ENCODE data around the gene MRPL34.

The MRPL34 gene

DNA sequence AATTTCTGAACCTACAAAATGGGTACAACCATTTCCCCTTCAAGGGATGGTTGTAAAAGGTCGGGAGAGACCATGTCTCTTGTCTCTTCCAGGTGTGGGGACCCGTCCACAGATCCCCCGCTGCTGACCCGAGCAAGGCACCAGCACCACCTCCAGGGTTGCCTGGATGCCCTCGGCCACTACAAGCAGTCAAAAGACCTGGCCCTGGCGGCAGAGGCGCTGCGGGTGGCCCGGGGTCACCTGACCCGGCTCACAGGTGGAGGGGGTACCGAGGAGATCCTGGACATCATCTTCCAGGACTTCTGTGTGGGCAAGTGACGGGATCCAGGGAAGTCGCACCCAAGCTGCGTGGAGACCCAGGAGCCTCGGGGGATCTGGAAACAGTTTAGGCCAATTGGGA is 35.7 kb downstream of the MRPL34 start:
- DNase-seq (ENCODE audit: low read depth in 2 of 2), result no peak

DNA sequence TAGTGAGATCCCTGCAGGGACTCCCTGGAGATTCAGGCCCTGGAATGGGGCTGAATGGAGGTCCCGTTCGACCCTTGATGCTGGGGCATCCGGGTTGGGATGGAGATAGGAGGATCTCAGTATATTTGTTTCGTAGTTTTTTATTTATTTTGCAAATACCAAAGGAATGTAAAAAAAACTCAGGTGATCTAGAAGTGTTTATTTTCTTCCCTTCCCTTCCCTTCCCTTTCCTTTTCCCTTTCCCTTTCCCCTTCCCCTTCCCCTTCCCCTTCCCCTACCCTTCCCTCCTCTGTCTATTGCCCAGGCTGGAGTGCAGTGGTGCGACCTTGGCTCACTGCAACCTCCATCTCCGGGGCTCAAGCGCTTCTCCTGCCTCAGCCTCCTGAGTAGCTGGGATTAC is 36.2 kb downstream of the MRPL34 start:
- no peak for DNase-seq (ENCODE audit: low read depth in 2 of 2)

DNA sequence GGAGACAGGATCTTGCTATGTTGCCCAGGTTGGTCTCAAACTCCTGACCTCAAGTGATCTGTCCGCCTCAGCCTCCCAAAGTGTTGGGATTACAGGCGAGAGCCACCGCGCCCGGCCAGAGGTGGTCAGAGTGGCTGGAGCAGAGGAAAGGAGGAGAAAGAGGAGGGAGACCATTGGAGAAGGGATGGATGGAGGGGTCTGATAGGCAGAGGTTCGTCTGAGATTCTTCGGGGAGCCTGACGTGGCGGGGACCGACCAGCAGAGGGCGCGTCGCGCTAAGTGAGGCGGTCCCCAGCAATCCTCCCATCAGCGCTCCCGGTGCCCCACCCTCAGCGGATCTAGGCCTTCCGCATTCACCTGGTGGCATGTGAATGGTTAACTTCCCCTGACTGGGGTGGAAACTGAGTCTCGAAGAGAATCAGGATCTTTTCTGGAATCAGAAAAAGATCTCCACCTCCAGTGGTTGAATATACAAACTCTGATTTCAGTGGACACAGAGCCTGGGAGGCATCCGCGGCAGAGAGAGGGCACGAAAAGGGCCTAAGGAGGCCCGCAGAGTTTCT is 40.5 kb downstream of the MRPL34 start:
- DNase-seq (ENCODE audit: low read depth in 2 of 2), result peak in 1 of 2 donors; percentile 59

DNA sequence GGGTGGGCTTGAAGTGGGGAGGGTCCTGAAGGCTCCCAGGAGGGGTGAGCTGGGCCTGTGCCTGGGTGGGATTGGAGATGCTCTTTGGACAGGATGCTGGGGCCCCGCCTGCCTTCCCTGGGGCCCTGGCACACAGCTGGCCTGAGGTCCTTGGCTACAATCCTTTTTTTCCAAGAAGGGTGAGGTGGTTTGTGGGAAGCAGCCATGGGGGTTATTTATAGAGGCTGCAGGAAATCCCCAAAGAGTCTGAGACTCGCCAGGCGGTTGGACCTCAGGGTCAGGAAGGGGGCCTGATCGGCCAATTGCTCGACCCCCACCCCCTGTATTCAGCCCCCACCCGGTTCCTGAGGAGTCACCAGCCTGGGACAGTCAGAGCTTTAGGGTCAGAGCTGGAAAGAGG is 41.7 kb downstream of the MRPL34 start:
- DNase-seq (ENCODE audit: low read depth in 2 of 2), result no peak

- DNase-seq (ENCODE audit: low read depth in 2 of 2), result no peak
These were observed 42.2 kb downstream of the MRPL34 start for GRCh38 chr19:17347877-17348276.

- DNase-seq (ENCODE audit: low read depth in 2 of 2), result no peak
These were observed 43.0 kb downstream of the MRPL34 start for GRCh38 chr19:17348700-17349099.

- DNase-seq (ENCODE audit: low read depth in 2 of 2), result no peak
These were observed 46.3 kb downstream of the MRPL34 start for GRCh38 chr19:17351815-17352435.

- no peak for DNase-seq (ENCODE audit: low read depth in 2 of 2)
These were observed 47.1 kb downstream of the MRPL34 start for GRCh38 chr19:17352608-17353280.

DNA sequence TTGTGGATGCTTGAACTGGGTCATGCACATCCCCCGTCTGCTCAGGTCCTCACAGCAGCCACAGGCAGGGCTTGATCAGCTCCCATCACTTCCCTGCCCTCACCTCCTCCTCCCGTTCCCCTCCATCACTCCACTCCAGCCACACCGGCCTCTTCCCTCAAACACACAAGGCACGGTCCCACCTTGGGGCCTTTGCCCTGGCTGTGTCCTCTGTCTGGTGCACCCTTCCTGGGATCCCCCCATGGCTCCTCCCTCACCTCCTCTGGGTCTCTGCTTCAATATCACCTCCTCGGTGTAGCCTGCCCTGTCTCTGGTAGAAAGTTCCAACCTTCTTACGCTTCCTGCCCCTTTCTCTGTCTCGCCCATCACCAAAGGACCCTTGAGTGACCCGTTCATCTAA is 47.7 kb downstream of the MRPL34 start:
- no peak for DNase-seq (ENCODE audit: low read depth in 2 of 2)

All from stimulated activated CD8-positive, alpha-beta memory T cell treated with anti-CD3 and anti-CD28 coated beads, Interleukin-15, amount 100 ng/mL, for 48 hours (primary cell).